Osteoblast (primary cell): ENCODE measurements around the gene CREG2. TPM values are rescaled to one million over a fixed set of nuclear protein-coding genes. Genes with fewer than 3 reads are reported as not detected.

Experiments used
- DNase-seq: peaks from one replicate; pipeline ENCODE4 v3.0.0; 2011; ENCODE audit warnings: low spot score, mixed read lengths; ENCODE audit not compliant: insufficient read length; ENCODE audit errors: missing footprints
- H2AFZ ChIP-seq: 2 replicates; pipeline ENCODE4 v1.6.0; 2011; ENCODE audit warnings: mild to moderate bottlenecking, low read length
- H3K27ac ChIP-seq: 2 replicates; pipeline ENCODE4 v1.5.1; 2011; ENCODE audit warnings: mild to moderate bottlenecking, low read depth, low read length, moderate library complexity
- H3K27me3 ChIP-seq: 2 replicates; pipeline ENCODE4 v1.6.0; 2012; ENCODE audit warnings: mild to moderate bottlenecking, control low read depth, inconsistent platforms, low read length, moderate library complexity; ENCODE audit not compliant: insufficient read depth
- H3K36me3 ChIP-seq: 2 replicates; pipeline ENCODE4 v1.5.1; 2011; ENCODE audit warnings: mild to moderate bottlenecking, low read length, control low read depth, moderate library complexity; ENCODE audit not compliant: insufficient read depth
- H3K4me1 ChIP-seq: 2 replicates; pipeline ENCODE4 v1.5.1; 2011; ENCODE audit warnings: mild to moderate bottlenecking, low read length, control low read depth, moderate library complexity; ENCODE audit not compliant: insufficient read depth
- H3K4me2 ChIP-seq: 2 replicates; pipeline ENCODE4 v1.6.0; 2011; ENCODE audit warnings: mild to moderate bottlenecking, low read length; ENCODE audit not compliant: insufficient read depth
- H3K4me3 ChIP-seq: fragments of 200-600 bp; sonication (generic); 3 replicates; pipeline ENCODE4 v1.5.1; 2012; ENCODE audit warnings: mild to moderate bottlenecking, low read length, inconsistent platforms; ENCODE audit not compliant: insufficient read depth
- H3K79me2 ChIP-seq: 2 replicates; pipeline ENCODE4 v1.6.0; 2012; ENCODE audit warnings: mild to moderate bottlenecking, low read length, control low read depth, inconsistent platforms; ENCODE audit not compliant: insufficient read depth
- H3K9me3 ChIP-seq: 2 replicates; pipeline ENCODE4 v1.5.1; 2011; ENCODE audit warnings: low read depth, low read length, control low read depth
- H4K20me1 ChIP-seq: 2 replicates; pipeline ENCODE4 v1.6.0; 2012; ENCODE audit warnings: mild to moderate bottlenecking, low read length, control low read depth; ENCODE audit not compliant: insufficient read depth
- total RNA-seq: library from RNA; depleted of rRNA; stranded (reverse); fragments of >200 nt; gene quantifications from 2 replicates; pipeline ENCODE4 v1.2.3, GENCODE V29; 2012
- TF ChIP-seq, protein P1 (sequence below): IDR thresholded peaks from 2 replicates; pipeline ENCODE4 v1.5.1; 2011; ENCODE audit warnings: mild to moderate bottlenecking, low read depth, low read length, moderate library complexity; ENCODE audit errors: extremely low read depth

The CREG2 gene
- total RNA-seq, 1 donor, result 0.36 TPM

- no peak for DNase-seq
- no peaks in the 10 kb centered on the region for H3K9me3 ChIP-seq
- no peaks in the 10 kb centered on the region for H3K27me3 ChIP-seq
- no peaks in the 10 kb centered on the region for H4K20me1 ChIP-seq
- H3K79me2 ChIP-seq, result no peaks in the 10 kb centered on the region
- TF ChIP-seq, protein P1, sequence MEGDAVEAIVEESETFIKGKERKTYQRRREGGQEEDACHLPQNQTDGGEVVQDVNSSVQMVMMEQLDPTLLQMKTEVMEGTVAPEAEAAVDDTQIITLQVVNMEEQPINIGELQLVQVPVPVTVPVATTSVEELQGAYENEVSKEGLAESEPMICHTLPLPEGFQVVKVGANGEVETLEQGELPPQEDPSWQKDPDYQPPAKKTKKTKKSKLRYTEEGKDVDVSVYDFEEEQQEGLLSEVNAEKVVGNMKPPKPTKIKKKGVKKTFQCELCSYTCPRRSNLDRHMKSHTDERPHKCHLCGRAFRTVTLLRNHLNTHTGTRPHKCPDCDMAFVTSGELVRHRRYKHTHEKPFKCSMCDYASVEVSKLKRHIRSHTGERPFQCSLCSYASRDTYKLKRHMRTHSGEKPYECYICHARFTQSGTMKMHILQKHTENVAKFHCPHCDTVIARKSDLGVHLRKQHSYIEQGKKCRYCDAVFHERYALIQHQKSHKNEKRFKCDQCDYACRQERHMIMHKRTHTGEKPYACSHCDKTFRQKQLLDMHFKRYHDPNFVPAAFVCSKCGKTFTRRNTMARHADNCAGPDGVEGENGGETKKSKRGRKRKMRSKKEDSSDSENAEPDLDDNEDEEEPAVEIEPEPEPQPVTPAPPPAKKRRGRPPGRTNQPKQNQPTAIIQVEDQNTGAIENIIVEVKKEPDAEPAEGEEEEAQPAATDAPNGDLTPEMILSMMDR, result no peak
- H3K36me3 ChIP-seq, result peaks cover 16% of the 10 kb centered on the region
- H3K4me1 ChIP-seq, result no peaks in the 10 kb centered on the region
- no peak overlapping the region for H3K27ac ChIP-seq
- no peak overlapping the region for H3K4me3 ChIP-seq
- no peak overlapping the region for H3K4me2 ChIP-seq
- H2AFZ ChIP-seq, result no peak overlapping the region
Observed at GRCh38 chr2:101410746-101411145, 23.4 kb upstream of the CREG2 start.

DNA sequence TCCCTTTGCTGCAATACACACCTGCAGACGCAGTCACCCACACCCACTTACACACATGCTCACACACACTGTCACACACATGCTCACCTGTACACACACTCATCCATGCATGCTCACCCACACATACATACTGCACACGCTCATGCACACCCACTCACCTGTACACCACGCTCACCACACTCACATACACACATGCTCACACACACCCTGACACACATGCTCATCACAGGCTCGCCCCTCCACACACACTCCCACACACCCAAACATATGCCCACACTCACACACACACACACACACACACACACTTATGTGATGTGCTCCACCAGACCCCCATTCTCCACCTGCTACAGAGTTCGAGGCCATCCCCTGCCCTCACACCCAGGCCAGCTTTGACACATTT lies 22.8 kb upstream of the CREG2 start:
- peaks cover 19% of the 10 kb centered on the region for H3K36me3 ChIP-seq
- no peak overlapping the region for H3K4me2 ChIP-seq
- no peaks in the 10 kb centered on the region for H3K27me3 ChIP-seq
- no peaks in the 10 kb centered on the region for H3K4me1 ChIP-seq
- no peak for DNase-seq
- H3K4me3 ChIP-seq, result no peak overlapping the region
- H3K27ac ChIP-seq, result no peak overlapping the region
- no peak overlapping the region for H2AFZ ChIP-seq
- H4K20me1 ChIP-seq, result no peaks in the 10 kb centered on the region
- no peaks in the 10 kb centered on the region for H3K9me3 ChIP-seq
- TF ChIP-seq, protein P1, result no peak
- H3K79me2 ChIP-seq, result no peaks in the 10 kb centered on the region

DNA sequence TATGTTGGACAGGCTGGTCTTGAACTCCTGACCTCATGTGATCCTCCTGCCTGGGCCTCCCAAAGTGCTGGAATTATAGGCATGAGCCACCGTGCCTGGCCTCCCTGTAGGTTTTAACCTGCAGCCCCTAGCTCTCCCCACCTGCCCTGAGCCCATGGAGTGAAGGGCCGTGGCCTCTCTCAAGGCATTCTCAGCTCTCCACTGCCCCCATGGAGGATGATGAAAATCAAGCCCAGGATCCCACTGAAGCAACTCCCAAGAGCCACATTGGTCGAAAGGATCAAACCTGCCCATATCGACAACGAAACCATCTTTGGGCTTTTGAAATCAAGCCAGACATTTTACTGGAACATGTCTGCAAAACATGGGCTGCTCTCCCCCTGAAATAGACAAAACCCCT lies 22.4 kb upstream of the CREG2 start:
- no peak overlapping the region for H2AFZ ChIP-seq
- H3K36me3 ChIP-seq, result peaks cover 20% of the 10 kb centered on the region
- no peaks in the 10 kb centered on the region for H3K9me3 ChIP-seq
- no peaks in the 10 kb centered on the region for H4K20me1 ChIP-seq
- no peak overlapping the region for H3K4me3 ChIP-seq
- TF ChIP-seq, protein P1, result no peak
- no peak overlapping the region for H3K27ac ChIP-seq
- H3K79me2 ChIP-seq, result no peaks in the 10 kb centered on the region
- DNase-seq, result no peak
- H3K4me2 ChIP-seq, result no peak overlapping the region
- H3K27me3 ChIP-seq, result no peaks in the 10 kb centered on the region
- no peaks in the 10 kb centered on the region for H3K4me1 ChIP-seq

DNA sequence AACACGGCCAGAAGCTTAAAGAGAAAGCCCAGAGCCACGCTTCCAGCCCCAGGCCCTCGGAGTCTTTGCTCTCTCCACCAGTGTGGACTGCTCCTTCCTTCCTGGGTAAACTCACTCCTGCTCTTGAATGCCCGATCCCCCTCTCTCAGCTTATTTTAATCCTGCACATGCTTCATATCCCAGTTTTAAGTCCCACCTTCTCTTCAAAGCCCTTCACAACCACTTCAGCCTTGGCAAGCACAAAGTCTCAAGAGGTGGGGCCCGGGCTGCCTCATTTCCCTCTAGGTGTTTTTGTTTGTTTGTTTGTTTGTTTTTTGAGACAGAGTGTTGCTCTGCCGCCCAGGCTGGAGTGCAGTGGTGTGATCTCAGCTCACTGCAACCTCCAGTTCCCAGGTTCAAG lies 21.6 kb upstream of the CREG2 start:
- Histone ChIP-seq H2AFZ (no peak overlapping the region), H3K4me3 (no peak overlapping the region), H3K9me3 (no peaks in the 10 kb centered on the region), H3K36me3 (peaks cover 23% of the 10 kb centered on the region), H3K27ac (no peak overlapping the region), H3K79me2 (no peaks in the 10 kb centered on the region), H3K4me2 (no peak overlapping the region), H3K27me3 (no peaks in the 10 kb centered on the region), H3K4me1 (no peaks in the 10 kb centered on the region), H4K20me1 (no peaks in the 10 kb centered on the region)
- TF ChIP-seq, protein P1, result no peak
- no peak for DNase-seq
